ENCODE data around the gene RALGPS1.

- TF ChIP-seq CTCF (IDR thresholded peaks at IDR 0.05) = no peak
- no peak for TF ChIP-seq EZH2 (IDR thresholded peaks at IDR 0.05; ENCODE audit: borderline replicate concordance, insufficient read depth, low read depth, low read length, poor library complexity, severe bottlenecking)
These were observed 181.6 kb downstream of the RALGPS1 start for GRCh38 chr9:127096208-127096607.

Data from B cell (primary cell).